ENCODE measurements around the gene RNF220.

- no peak for TF ChIP-seq POLR2A (IDR thresholded peaks at IDR 0.05)
- TF ChIP-seq CTCF (IDR thresholded peaks at IDR 0.05) = no peak
Measured at GRCh38 chr1:44572572-44572879, 167.5 kb downstream of the RNF220 start.
